Measurements from ENCODE around the gene GABBR2.
A peak's percentile ranks its signal among the peaks of the same experiment; 100 is the strongest.

GABBR2 gene

DNA sequence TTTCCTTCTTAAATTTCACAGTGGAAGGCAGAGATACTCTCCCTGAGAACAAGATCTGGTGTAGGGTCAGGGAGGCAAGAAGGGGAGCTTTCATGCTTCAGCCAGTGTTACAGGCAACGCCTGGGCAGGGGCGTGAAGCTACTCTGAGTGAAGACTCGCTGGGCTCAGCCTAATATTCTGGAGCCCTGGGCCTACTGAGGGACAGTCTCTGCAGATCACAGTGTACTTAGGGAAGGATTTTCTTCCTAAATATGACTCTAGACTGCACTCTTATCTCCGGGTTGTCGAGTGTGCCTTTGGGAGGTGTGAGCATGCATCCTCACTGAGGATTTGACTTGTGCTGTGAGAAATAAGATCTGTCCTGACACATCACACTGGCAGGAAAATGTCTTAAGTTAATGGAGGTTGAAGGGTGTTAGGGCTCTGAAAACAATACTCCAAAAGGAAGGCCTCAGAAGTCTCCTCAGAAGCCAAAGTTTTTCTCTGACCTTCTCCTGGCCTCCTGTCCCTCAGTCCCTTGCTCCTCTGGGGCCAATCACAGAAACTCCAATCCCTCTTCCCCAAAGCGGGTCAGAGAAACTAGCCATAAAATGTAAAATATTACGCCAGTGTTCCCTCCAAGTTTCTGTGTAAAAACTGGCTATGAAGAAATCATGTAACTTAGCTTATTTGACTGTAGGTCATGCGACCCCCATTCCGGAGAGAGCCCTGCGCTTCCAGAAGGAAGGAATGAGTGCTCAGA, 296.5 kb downstream of the GABBR2 start:
- H3K27me3 ChIP-seq (ENCODE audit: control insufficient read depth, insufficient read depth, low read length): no peaks in the 10 kb centered on the region
- H3K4me1 ChIP-seq: peaks cover 2% of the 10 kb centered on the region
- no peak overlapping the region for H3K4me2 ChIP-seq (ENCODE audit: low read length)
- H3K9me3 ChIP-seq (ENCODE audit: control insufficient read depth, low read length): no peaks in the 10 kb centered on the region
- H3K27ac ChIP-seq: no peak overlapping the region
- H3K36me3 ChIP-seq (ENCODE audit: control insufficient read depth, insufficient read depth, low read length): no peaks in the 10 kb centered on the region
- TF ChIP-seq, protein P1, sequence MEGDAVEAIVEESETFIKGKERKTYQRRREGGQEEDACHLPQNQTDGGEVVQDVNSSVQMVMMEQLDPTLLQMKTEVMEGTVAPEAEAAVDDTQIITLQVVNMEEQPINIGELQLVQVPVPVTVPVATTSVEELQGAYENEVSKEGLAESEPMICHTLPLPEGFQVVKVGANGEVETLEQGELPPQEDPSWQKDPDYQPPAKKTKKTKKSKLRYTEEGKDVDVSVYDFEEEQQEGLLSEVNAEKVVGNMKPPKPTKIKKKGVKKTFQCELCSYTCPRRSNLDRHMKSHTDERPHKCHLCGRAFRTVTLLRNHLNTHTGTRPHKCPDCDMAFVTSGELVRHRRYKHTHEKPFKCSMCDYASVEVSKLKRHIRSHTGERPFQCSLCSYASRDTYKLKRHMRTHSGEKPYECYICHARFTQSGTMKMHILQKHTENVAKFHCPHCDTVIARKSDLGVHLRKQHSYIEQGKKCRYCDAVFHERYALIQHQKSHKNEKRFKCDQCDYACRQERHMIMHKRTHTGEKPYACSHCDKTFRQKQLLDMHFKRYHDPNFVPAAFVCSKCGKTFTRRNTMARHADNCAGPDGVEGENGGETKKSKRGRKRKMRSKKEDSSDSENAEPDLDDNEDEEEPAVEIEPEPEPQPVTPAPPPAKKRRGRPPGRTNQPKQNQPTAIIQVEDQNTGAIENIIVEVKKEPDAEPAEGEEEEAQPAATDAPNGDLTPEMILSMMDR (IDR thresholded peaks at IDR 0.05): no peak
- no peak overlapping the region for H2AFZ ChIP-seq
- H3K4me3 ChIP-seq (ENCODE audit: low read depth, low read length): no peak overlapping the region
- H3K79me2 ChIP-seq: no peaks in the 10 kb centered on the region
- no peak overlapping the region for H3K9ac ChIP-seq

- H3K36me3 ChIP-seq (ENCODE audit: control insufficient read depth, insufficient read depth, low read length): no peaks in the 10 kb centered on the region
- no peaks in the 10 kb centered on the region for H3K27me3 ChIP-seq (ENCODE audit: control insufficient read depth, insufficient read depth, low read length)
- H3K9ac ChIP-seq: no peak overlapping the region
- H3K79me2 ChIP-seq: no peaks in the 10 kb centered on the region
- H2AFZ ChIP-seq: peak overlapping the region; percentile 72
- no peak overlapping the region for H3K27ac ChIP-seq
- H3K4me2 ChIP-seq (ENCODE audit: low read length): no peak overlapping the region
- H3K4me1 ChIP-seq: peaks cover 2% of the 10 kb centered on the region
- no peak overlapping the region for H3K4me3 ChIP-seq (ENCODE audit: low read depth, low read length)
- no peaks in the 10 kb centered on the region for H3K9me3 ChIP-seq (ENCODE audit: control insufficient read depth, low read length)
- TF ChIP-seq, protein P1 (IDR thresholded peaks at IDR 0.05): no peak
Observed at GRCh38 chr9:98410185-98410697, 298.5 kb downstream of the GABBR2 start.

GRCh38 chr9:98409719-98410118, 299.0 kb downstream of the GABBR2 start:
- TF ChIP-seq, protein P1 (IDR thresholded peaks at IDR 0.05): no peak
- H3K9ac ChIP-seq: no peak overlapping the region
- no peak overlapping the region for H2AFZ ChIP-seq
- H3K4me1 ChIP-seq: peaks cover 2% of the 10 kb centered on the region
- H3K27me3 ChIP-seq (ENCODE audit: control insufficient read depth, insufficient read depth, low read length): no peaks in the 10 kb centered on the region
- H3K79me2 ChIP-seq: no peaks in the 10 kb centered on the region
- H3K36me3 ChIP-seq (ENCODE audit: control insufficient read depth, insufficient read depth, low read length): no peaks in the 10 kb centered on the region
- H3K4me2 ChIP-seq (ENCODE audit: low read length): no peak overlapping the region
- no peak overlapping the region for H3K27ac ChIP-seq
- no peak overlapping the region for H3K4me3 ChIP-seq (ENCODE audit: low read depth, low read length)
- no peaks in the 10 kb centered on the region for H3K9me3 ChIP-seq (ENCODE audit: control insufficient read depth, low read length)

- H3K36me3 ChIP-seq (ENCODE audit: control insufficient read depth, insufficient read depth, low read length): no peaks in the 10 kb centered on the region
- peaks cover 2% of the 10 kb centered on the region for H3K4me1 ChIP-seq
Observed at GRCh38 chr9:98406469-98406868, 302.3 kb downstream of the GABBR2 start.

More at GRCh38 chr9:98406469-98406868, 302.3 kb downstream of the GABBR2 start:
- H2AFZ ChIP-seq: no peak overlapping the region
- TF ChIP-seq, protein P1 (IDR thresholded peaks at IDR 0.05): no peak
- H3K79me2 ChIP-seq: no peaks in the 10 kb centered on the region
- H3K4me3 ChIP-seq (ENCODE audit: low read depth, low read length): no peak overlapping the region
- H3K27ac ChIP-seq: no peak overlapping the region
- no peak overlapping the region for H3K4me2 ChIP-seq (ENCODE audit: low read length)
- no peaks in the 10 kb centered on the region for H3K9me3 ChIP-seq (ENCODE audit: control insufficient read depth, low read length)
- H3K27me3 ChIP-seq (ENCODE audit: control insufficient read depth, insufficient read depth, low read length): no peaks in the 10 kb centered on the region
- H3K9ac ChIP-seq: no peak overlapping the region
